Tibial nerve (tissue), 4 donors: ENCODE data around the gene RNF213.

Experiments
- EP300 ChIP-seq, 2 donors: sonication (generic); formaldehyde crosslinking; IDR thresholded peaks; one replicate each; pipeline ENCODE4 v1.6.1; 2017; ENCODE audit warnings: antibody characterized with exemption in 2 of 2, mild to moderate bottlenecking in 1 of 2
- POLR2A ChIP-seq, 2 donors: fragments of 450-650 bp; IDR thresholded peaks; one replicate each; pipeline ENCODE4 v1.6.1; 2017; ENCODE audit warnings: antibody characterized with exemption in 2 of 2, mild to moderate bottlenecking in 2 of 2, moderate library complexity in 2 of 2
- TF ChIP-seq, protein P1 (sequence below), 5 experiments: fragments of 200-600 bp in 3 of 5; fragments of 450-650 bp in 2 of 5; sonication (generic) in 3 of 5; IDR thresholded peaks; one replicate each; pipeline ENCODE4 v1.5.1; 2016 to 2019; ENCODE audit warnings: antibody characterized with exemption in 5 of 5, mild to moderate bottlenecking in 3 of 5, moderate library complexity in 2 of 5

DNA sequence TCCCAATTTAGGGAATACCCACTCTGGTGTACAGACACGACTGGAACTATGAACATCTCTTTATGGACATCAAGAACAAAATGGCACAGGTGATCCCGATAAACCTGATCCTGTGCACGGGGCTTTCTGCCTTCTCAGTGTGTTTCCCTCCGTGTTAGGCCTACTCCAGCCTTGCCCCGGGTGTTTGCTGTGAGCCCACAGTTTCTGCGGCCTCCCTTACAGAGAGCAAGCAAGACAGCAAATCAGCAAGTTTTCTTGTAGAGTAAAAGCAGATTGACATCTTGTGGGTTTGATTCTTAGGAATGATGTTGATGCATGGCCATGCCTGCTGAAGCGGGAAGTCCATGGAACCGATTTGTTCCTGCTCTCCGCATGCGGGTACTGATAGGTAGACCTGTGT lies 127.9 kb downstream of the RNF213 start:
- TF ChIP-seq, protein P1, sequence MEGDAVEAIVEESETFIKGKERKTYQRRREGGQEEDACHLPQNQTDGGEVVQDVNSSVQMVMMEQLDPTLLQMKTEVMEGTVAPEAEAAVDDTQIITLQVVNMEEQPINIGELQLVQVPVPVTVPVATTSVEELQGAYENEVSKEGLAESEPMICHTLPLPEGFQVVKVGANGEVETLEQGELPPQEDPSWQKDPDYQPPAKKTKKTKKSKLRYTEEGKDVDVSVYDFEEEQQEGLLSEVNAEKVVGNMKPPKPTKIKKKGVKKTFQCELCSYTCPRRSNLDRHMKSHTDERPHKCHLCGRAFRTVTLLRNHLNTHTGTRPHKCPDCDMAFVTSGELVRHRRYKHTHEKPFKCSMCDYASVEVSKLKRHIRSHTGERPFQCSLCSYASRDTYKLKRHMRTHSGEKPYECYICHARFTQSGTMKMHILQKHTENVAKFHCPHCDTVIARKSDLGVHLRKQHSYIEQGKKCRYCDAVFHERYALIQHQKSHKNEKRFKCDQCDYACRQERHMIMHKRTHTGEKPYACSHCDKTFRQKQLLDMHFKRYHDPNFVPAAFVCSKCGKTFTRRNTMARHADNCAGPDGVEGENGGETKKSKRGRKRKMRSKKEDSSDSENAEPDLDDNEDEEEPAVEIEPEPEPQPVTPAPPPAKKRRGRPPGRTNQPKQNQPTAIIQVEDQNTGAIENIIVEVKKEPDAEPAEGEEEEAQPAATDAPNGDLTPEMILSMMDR (IDR thresholded peaks at IDR 0.05) = no peak
- TF ChIP-seq EP300 (IDR thresholded peaks at IDR 0.05) = no peak
- TF ChIP-seq POLR2A (IDR thresholded peaks at IDR 0.05) = no peak
